SU-DHL-6 (cell line): ENCODE data around the gene ZP2.

Experiments used
- EZH2phosphoT487 ChIP-seq: fragments of 200-600 bp; sonication (generic), shearing (Covaris generic); conservative IDR thresholded peaks from 2 replicates; pipeline ENCODE4 v1.6.1; 2018; ENCODE audit warnings: mild to moderate bottlenecking, antibody characterized with exemption, low read length, moderate library complexity, mixed read lengths
- TF ChIP-seq, protein P1 (sequence below): fragments of 200-600 bp; sonication (generic); IDR thresholded peaks from one replicate; pipeline ENCODE4 v1.5.1; 2017; ENCODE audit warnings: antibody characterized with exemption, mild to moderate bottlenecking, low read length, moderate library complexity; ENCODE audit not compliant: insufficient read depth, poor library complexity, severe bottlenecking

GRCh38 chr16:21222495-21223337 is 11.3 kb upstream of the ZP2 start:
- TF ChIP-seq, protein P1, sequence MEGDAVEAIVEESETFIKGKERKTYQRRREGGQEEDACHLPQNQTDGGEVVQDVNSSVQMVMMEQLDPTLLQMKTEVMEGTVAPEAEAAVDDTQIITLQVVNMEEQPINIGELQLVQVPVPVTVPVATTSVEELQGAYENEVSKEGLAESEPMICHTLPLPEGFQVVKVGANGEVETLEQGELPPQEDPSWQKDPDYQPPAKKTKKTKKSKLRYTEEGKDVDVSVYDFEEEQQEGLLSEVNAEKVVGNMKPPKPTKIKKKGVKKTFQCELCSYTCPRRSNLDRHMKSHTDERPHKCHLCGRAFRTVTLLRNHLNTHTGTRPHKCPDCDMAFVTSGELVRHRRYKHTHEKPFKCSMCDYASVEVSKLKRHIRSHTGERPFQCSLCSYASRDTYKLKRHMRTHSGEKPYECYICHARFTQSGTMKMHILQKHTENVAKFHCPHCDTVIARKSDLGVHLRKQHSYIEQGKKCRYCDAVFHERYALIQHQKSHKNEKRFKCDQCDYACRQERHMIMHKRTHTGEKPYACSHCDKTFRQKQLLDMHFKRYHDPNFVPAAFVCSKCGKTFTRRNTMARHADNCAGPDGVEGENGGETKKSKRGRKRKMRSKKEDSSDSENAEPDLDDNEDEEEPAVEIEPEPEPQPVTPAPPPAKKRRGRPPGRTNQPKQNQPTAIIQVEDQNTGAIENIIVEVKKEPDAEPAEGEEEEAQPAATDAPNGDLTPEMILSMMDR, result no peak
- no peak for TF ChIP-seq EZH2phosphoT487
